Ramos (cell line): ENCODE results near the gene OPA1.

Experiments used
- in situ Hi-C: fragments of 300-500 bp; cut with MboI; formaldehyde crosslinking; loops from one replicate; pipeline ENCODE4 v1.14.3; 2022; ENCODE audit warnings: low sequenced_read_pairs; ENCODE audit not compliant: unreplicated experiment

Gene OPA1

GRCh38 chr3:193688834-193689714 is 96.1 kb downstream of the OPA1 start:
- in situ Hi-C loops: no loop called here

DNA sequence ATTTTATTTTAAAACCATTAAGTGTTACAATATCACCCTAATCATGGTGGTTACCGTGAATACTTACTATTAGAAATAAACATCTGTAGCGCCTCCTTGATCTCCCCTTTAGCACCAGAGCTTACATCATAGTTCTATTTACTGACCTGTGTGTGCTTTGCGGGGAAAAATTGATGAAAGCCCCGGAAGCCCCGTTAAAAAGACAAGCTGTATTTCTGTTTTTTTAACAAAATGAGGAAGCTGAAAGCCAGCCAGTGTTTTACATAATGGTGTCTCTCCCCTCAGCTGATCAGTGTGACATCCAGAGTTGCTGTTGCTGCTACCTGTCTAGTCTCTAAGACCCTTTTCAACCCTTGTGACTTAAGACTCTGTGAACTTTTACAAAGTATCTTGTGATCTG is 100.8 kb downstream of the OPA1 start:
- in situ Hi-C loops: no loop called here

DNA sequence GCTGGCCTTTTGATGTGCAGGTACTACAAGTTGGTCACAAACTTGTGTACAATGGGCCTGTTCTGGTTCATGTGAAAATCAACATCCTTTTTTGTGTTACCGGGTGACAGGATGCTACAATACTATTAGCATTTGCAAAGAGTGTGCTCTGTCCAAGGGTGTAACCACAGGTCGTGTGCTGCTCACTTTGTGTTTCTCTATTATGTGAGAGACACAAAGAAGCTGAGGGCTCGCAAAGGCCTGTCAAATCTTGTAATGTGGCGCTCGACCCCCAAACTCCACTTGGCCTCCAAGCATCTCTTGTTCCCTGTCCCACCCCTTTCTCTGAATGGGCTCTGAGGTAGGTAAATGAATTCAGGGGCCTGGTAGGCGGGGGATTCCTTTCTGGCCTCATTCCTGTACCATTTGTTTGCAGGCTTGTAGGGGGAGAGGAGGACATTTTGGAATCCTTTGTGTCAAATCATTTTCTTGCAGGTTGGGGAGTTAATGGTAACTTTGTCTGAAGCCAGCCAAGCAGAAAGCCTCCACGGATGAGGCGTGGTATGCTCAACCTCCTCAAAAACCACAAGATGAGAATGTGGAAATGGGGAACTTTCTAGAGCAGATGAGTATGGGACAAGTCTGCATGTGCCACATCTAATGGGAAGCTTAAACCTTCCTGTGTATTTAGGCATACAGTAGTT is 109.1 kb downstream of the OPA1 start:
- in situ Hi-C loops: no loop called here

GRCh38 chr3:193702967-193703366 is 110.0 kb downstream of the OPA1 start:
- in situ Hi-C loops: no loop called here

GRCh38 chr3:193704431-193704830 is 111.4 kb downstream of the OPA1 start:
- in situ Hi-C loops: no loop called here

- in situ Hi-C loops: no loop called here
These were observed 115.3 kb downstream of the OPA1 start for GRCh38 chr3:193708270-193708669.

GRCh38 chr3:193710286-193711165 is 117.5 kb downstream of the OPA1 start:
- in situ Hi-C loops: no loop called here

DNA sequence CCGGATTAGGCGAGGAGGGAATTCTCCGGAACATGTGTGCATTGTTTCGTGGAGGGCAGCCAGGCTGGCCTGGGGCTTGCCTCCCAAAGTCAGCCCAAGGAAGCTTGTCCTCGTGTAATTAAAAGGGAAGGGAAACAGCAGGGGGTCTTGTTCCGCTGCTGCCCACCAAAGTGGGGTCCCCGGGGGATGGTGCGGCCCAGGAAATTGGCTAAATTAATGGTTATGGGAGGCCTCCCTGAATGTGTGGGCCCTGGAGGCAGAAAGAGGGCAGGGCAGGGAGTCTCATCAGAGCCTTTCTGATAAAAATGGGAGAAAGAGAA is 118.1 kb downstream of the OPA1 start:
- in situ Hi-C loops: no loop called here

- in situ Hi-C loops: no loop called here
These were observed 118.5 kb downstream of the OPA1 start for GRCh38 chr3:193711523-193711963.

DNA sequence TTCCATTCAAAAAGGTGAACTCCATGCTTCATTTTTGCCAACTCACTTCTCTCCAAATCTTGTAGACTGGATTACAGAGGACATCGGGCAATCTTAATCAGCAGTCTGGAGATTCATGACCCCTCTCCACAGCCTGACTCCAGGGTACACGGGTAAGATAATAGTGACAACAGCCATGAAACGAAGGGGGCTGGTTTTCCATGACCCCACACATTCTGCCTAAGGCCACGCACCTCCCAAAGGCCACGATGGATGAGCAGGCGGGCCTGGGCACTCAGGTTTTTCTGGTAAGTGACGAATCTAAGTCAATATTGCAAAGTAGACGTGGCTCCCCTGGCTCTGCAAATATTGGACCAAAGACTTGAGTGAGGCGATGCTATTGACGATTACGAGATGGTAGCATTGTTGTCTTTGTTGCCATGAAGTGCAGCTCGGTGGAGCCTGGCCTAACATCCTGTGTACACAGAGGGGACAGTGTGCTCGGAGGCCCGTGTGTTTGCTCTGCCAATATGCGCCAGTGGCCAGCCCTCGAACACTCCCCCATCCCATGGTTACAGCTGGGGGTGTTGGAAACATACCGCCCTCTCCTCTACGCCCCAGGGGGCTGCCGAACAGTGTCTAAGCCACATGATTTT is 119.1 kb downstream of the OPA1 start:
- in situ Hi-C loops: no loop called here

DNA sequence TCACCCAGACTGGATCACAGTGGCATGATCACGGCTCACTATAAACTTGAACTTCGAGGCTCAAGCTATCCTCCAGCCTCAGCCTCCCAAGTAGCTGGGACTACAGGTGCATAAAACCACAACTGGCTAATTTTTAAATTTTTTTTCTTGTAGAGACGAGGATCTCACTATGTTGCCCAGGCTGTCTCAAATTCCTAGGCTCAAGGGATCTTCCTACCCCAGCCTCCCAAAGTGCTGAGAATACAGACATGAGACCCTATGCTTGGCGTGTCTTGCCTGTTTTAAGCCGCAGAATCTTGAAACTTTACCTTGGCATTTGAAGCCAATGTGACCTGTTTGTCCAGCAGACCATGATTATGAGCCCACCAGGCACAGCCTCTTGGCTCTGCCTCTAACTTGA is 119.9 kb downstream of the OPA1 start:
- in situ Hi-C loops: no loop called here

GRCh38 chr3:193714523-193715137 is 121.6 kb downstream of the OPA1 start:
- in situ Hi-C loops: no loop called here

GRCh38 chr3:193716150-193716549 is 123.1 kb downstream of the OPA1 start:
- in situ Hi-C loops: no loop called here

- in situ Hi-C loops: no loop called here
These were observed 126.7 kb downstream of the OPA1 start for GRCh38 chr3:193719735-193720134.

DNA sequence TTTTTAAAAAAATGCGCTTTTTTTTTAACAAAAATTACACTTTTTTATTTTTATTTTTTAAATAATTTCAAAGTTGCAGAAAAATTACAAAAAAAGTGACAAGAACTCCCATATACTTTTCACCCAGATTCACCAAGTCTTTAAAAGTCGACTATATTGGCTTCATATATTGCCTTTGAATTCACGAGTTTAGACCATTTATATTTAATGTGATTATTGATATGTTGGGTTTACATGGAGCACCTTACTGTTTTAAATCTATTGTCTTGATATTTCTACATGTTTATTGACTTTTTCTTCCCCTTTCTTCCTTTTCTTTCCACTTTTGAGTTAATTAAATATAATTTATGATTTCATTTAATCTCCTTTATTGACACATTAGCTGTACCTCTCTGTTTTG is 127.2 kb downstream of the OPA1 start:
- in situ Hi-C loops: no loop called here

GRCh38 chr3:193722566-193722965 is 129.6 kb downstream of the OPA1 start:
- in situ Hi-C loops: no loop called here

DNA sequence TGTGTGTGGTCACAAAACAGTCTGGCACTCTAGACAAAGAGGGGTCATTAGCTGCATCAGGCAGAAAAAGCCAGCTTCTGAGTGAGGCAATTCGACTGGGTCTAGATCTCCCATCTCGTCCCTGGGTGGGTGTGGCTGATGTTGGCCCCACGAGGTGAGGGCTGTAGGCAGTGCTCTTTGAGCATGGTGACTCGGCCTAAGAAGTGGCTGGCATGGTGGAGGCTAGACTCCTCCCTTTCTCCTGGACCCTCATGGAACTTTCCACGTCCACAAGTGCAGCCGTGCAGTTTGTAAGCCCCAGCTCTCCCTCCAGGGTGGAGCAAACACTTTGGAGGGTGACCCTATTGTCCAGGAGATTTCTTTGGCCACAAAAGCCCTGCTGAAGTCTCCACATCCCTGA is 134.1 kb downstream of the OPA1 start:
- in situ Hi-C loops: no loop called here

DNA sequence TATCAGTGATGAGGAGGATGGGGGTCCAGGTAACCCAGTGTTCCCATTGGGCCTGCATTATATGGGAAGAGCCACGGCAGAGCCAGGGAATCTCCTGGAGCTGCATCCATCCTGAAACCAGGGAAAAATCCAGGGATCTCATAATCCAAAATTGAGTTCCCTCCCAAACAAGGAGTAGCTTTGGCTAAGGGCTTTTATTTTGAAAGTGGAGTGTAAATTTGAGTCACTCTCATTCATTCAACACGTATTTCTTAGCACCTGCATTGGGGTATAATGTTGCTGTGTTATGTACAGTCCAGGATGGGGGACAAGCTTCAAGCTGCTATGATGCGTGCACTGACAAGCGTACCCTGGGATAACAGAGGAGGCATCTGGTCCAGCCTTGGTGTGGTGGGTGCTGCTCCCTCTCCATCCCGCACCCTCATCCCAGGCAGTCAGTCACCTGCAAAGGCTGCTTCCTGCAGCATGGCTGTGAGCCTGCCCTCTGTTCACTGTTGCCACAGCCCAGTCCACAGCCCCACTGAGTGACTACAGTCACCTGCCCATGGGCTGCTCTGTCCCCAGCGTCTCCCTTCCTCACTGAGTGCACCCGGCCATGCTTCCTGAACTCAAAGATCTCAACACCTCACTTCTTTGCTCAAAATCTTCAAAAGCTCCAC is 135.6 kb downstream of the OPA1 start:
- in situ Hi-C loops: no loop called here

GRCh38 chr3:193729088-193729465 is 136.1 kb downstream of the OPA1 start:
- in situ Hi-C loops: no loop called here
